IPS-20b (cell line): ENCODE results near the gene ZDHHC11.
"Not testable (repeated sequence)": the region's sequence is repeated elsewhere in the genome, so short reads cannot be mapped to it uniquely, and the experiment has no call there.

ENCODE experiments used
- H3K27ac ChIP-seq: one replicate; pipeline ENCODE4 v1.5.1; 2013; ENCODE audit warnings: low read length
- H3K27me3 ChIP-seq: 2 replicates; pipeline ENCODE4 v1.6.1; 2013; ENCODE audit warnings: mild to moderate bottlenecking, low read length, inconsistent platforms; ENCODE audit not compliant: insufficient read depth
- H3K36me3 ChIP-seq: 2 replicates; pipeline ENCODE4 v1.6.1; 2013; ENCODE audit warnings: low read depth, mild to moderate bottlenecking, inconsistent platforms, low read length, moderate library complexity; ENCODE audit not compliant: insufficient read depth
- H3K4me1 ChIP-seq: 2 replicates; pipeline ENCODE4 v1.6.1; 2013; ENCODE audit warnings: mild to moderate bottlenecking, control low read depth, inconsistent platforms, low read length, moderate library complexity; ENCODE audit not compliant: insufficient read depth
- H3K4me3 ChIP-seq: 2 replicates; pipeline ENCODE4 v1.5.1; 2013; ENCODE audit warnings: mild to moderate bottlenecking, low read length, inconsistent platforms
- H3K9ac ChIP-seq: 2 replicates; pipeline ENCODE4 v1.6.1; 2013; ENCODE audit warnings: low read depth, mild to moderate bottlenecking, inconsistent platforms, low read length, moderate library complexity
- H3K9me3 ChIP-seq: 2 replicates; pipeline ENCODE4 v1.6.1; 2013; ENCODE audit warnings: mild to moderate bottlenecking, low read depth, low read length, inconsistent platforms; ENCODE audit not compliant: insufficient read depth

ZDHHC11 gene

GRCh38 chr5:748011-748980 lies 102.5 kb downstream of the ZDHHC11 start:
- not testable (repeated sequence) for H3K4me1 ChIP-seq, H3K36me3 ChIP-seq, H3K27me3 ChIP-seq, H3K9me3 ChIP-seq, H3K27ac ChIP-seq, H3K9ac ChIP-seq, H3K4me3 ChIP-seq

GRCh38 chr5:747303-747844 lies 103.4 kb downstream of the ZDHHC11 start:
- not testable (repeated sequence) for H3K9ac ChIP-seq, H3K4me1 ChIP-seq, H3K4me3 ChIP-seq, H3K27me3 ChIP-seq, H3K36me3 ChIP-seq, H3K9me3 ChIP-seq, H3K27ac ChIP-seq

- Histone ChIP-seq H3K4me1 (no peaks in the 10 kb centered on the region), H3K4me3 (no peak overlapping the region), H3K27ac (no peak overlapping the region), H3K9ac (no peak overlapping the region), H3K27me3 (no peaks in the 10 kb centered on the region), H3K36me3 (no peaks in the 10 kb centered on the region), H3K9me3 (no peaks in the 10 kb centered on the region)
These were observed 104.5 kb downstream of the ZDHHC11 start for GRCh38 chr5:746258-746761.
